HL-60 (cell line): ENCODE data around the gene CDC42BPG.

Experiments
- DNase-seq, 2 experiments: peaks; one replicate each; pipeline ENCODE4 v3.0.0-alpha.2; 2010 to 2020; ENCODE audit warnings: low read depth in 1 of 2, low spot score in 1 of 2
- H3K27ac ChIP-seq: fragments of 250-450 bp; sonication (Bioruptor Pico); replicated peaks from 2 replicates; pipeline ENCODE4 v1.5.1; 2020; ENCODE audit warnings: mild to moderate bottlenecking, moderate library complexity
- H3K27me3 ChIP-seq: fragments of 250-450 bp; sonication (Bioruptor Pico); 2 replicates; pipeline ENCODE4 v1.5.1; 2021; ENCODE audit warnings: mild to moderate bottlenecking, moderate library complexity; ENCODE audit not compliant: insufficient read depth, poor library complexity, severe bottlenecking
- H3K4me3 ChIP-seq: replicated peaks from 2 replicates; pipeline ENCODE4 v1.5.1; 2011; ENCODE audit warnings: mild to moderate bottlenecking, control low read depth, low read length; ENCODE audit not compliant: insufficient read depth
- CTCF ChIP-seq: IDR thresholded peaks from one replicate; pipeline ENCODE4 v1.5.1; 2011; ENCODE audit warnings: low read length, control low read depth, inconsistent platforms; ENCODE audit not compliant: insufficient read depth
- GABPA ChIP-seq: IDR thresholded peaks from 2 replicates; pipeline ENCODE4 v1.6.1; 2012; ENCODE audit warnings: low read depth
- POLR2AphosphoS5 ChIP-seq: IDR thresholded peaks from 2 replicates; pipeline ENCODE4 v1.6.1; 2012; ENCODE audit warnings: low read depth
- REST ChIP-seq: IDR thresholded peaks from 2 replicates; pipeline ENCODE4 v1.6.1; 2012; ENCODE audit warnings: low read depth; ENCODE audit not compliant: insufficient replicate concordance
- SPI1 ChIP-seq: IDR thresholded peaks from 2 replicates; pipeline ENCODE4 v1.6.1; 2012; ENCODE audit warnings: low read depth, mild to moderate bottlenecking, borderline replicate concordance

CDC42BPG gene

GRCh38 chr11:64883575-64883974 lies 39.1 kb upstream of the CDC42BPG start:
- DNase-seq, result no peak
- Histone ChIP-seq H3K27me3 (no peaks in the 10 kb centered on the region), H3K27ac (no peak overlapping the region), H3K4me3 (no peak overlapping the region)
- no peak for TF ChIP-seq REST
- TF ChIP-seq GABPA, result no peak
- TF ChIP-seq CTCF, result no peak
- no peak for TF ChIP-seq POLR2AphosphoS5
- no peak for TF ChIP-seq SPI1

GRCh38 chr11:64882243-64882642 lies 37.8 kb upstream of the CDC42BPG start:
- Histone ChIP-seq H3K4me3 (no peak overlapping the region), H3K27me3 (no peaks in the 10 kb centered on the region), H3K27ac (no peak overlapping the region)
- TF ChIP-seq GABPA (no peak), CTCF (no peak), POLR2AphosphoS5 (no peak), REST (no peak), SPI1 (no peak)
- no peak for DNase-seq

- no peak overlapping the region for H3K4me3 ChIP-seq
- H3K27ac ChIP-seq, result no peak overlapping the region
- DNase-seq, result no peak
- TF ChIP-seq SPI1 (no peak), POLR2AphosphoS5 (no peak), GABPA (no peak), REST (no peak), CTCF (no peak)
- no peaks in the 10 kb centered on the region for H3K27me3 ChIP-seq
Observed at GRCh38 chr11:64881476-64881875, 37.0 kb upstream of the CDC42BPG start.
